ENCODE results near the gene ITGB1BP1. TPM values are rescaled to one million over a fixed set of nuclear protein-coding genes. Genes with fewer than 3 reads are reported as not detected.

The ITGB1BP1 gene
- total and polyA plus RNA-seq, 3 donors from 2014 or later: 31.3 to 45.6 (median 38.1) TPM

- H3K4me1 ChIP-seq: no peaks in the 10 kb centered on the region
- no peaks in the 10 kb centered on the region for H3K27me3 ChIP-seq
- 97 to 98% methylated on average over 6 of the region's 6 CpGs for WGBS, 2 donors
- no peaks in the 10 kb centered on the region for H3K9me3 ChIP-seq
- H3K27ac ChIP-seq: no peak overlapping the region
- no peaks in the 10 kb centered on the region for H3K36me3 ChIP-seq (ENCODE audit: low read depth, missing control alignments)
- no peak for DNase-seq
- intact Hi-C loops (cut with DNase I; ENCODE audit: low total_unique reads): no loop called here
- TF ChIP-seq, protein P1, sequence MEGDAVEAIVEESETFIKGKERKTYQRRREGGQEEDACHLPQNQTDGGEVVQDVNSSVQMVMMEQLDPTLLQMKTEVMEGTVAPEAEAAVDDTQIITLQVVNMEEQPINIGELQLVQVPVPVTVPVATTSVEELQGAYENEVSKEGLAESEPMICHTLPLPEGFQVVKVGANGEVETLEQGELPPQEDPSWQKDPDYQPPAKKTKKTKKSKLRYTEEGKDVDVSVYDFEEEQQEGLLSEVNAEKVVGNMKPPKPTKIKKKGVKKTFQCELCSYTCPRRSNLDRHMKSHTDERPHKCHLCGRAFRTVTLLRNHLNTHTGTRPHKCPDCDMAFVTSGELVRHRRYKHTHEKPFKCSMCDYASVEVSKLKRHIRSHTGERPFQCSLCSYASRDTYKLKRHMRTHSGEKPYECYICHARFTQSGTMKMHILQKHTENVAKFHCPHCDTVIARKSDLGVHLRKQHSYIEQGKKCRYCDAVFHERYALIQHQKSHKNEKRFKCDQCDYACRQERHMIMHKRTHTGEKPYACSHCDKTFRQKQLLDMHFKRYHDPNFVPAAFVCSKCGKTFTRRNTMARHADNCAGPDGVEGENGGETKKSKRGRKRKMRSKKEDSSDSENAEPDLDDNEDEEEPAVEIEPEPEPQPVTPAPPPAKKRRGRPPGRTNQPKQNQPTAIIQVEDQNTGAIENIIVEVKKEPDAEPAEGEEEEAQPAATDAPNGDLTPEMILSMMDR (IDR thresholded peaks at IDR 0.05): no peak
- TF ChIP-seq POLR2A (IDR thresholded peaks at IDR 0.05): no peak
- no peak overlapping the region for H3K4me3 ChIP-seq
These were observed 40.6 kb downstream of the ITGB1BP1 start for GRCh38 chr2:9382604-9383235.

- Histone ChIP-seq H3K4me1 (no peaks in the 10 kb centered on the region), H3K9me3 (no peaks in the 10 kb centered on the region), H3K36me3 (ENCODE audit: low read depth, missing control alignments) (no peaks in the 10 kb centered on the region), H3K27ac (no peak overlapping the region), H3K27me3 (no peaks in the 10 kb centered on the region), H3K4me3 (no peak overlapping the region)
- WGBS, 2 donors: 84 to 89% methylated on average over 18 of the region's 18 CpGs
- TF ChIP-seq, protein P1 (IDR thresholded peaks at IDR 0.05): no peak
- TF ChIP-seq POLR2A (IDR thresholded peaks at IDR 0.05): no peak
- intact Hi-C loops (cut with DNase I; ENCODE audit: low total_unique reads): no loop called here
- DNase-seq: no peak
These were observed 42.4 kb downstream of the ITGB1BP1 start for GRCh38 chr2:9380702-9381628.

GRCh38 chr2:9379391-9379755 lies 44.0 kb downstream of the ITGB1BP1 start:
- 91 to 93% methylated on average over 5 of the region's 5 CpGs for WGBS, 2 donors
- no peaks in the 10 kb centered on the region for H3K4me1 ChIP-seq
- DNase-seq: no peak
- intact Hi-C loops (cut with DNase I; ENCODE audit: low total_unique reads): no loop called here
- H3K4me3 ChIP-seq: no peak overlapping the region
- no peaks in the 10 kb centered on the region for H3K36me3 ChIP-seq (ENCODE audit: low read depth, missing control alignments)
- TF ChIP-seq, protein P1 (IDR thresholded peaks at IDR 0.05): no peak
- TF ChIP-seq POLR2A (IDR thresholded peaks at IDR 0.05): no peak
- H3K27ac ChIP-seq: no peak overlapping the region
- no peaks in the 10 kb centered on the region for H3K9me3 ChIP-seq
- H3K27me3 ChIP-seq: no peaks in the 10 kb centered on the region

DNA sequence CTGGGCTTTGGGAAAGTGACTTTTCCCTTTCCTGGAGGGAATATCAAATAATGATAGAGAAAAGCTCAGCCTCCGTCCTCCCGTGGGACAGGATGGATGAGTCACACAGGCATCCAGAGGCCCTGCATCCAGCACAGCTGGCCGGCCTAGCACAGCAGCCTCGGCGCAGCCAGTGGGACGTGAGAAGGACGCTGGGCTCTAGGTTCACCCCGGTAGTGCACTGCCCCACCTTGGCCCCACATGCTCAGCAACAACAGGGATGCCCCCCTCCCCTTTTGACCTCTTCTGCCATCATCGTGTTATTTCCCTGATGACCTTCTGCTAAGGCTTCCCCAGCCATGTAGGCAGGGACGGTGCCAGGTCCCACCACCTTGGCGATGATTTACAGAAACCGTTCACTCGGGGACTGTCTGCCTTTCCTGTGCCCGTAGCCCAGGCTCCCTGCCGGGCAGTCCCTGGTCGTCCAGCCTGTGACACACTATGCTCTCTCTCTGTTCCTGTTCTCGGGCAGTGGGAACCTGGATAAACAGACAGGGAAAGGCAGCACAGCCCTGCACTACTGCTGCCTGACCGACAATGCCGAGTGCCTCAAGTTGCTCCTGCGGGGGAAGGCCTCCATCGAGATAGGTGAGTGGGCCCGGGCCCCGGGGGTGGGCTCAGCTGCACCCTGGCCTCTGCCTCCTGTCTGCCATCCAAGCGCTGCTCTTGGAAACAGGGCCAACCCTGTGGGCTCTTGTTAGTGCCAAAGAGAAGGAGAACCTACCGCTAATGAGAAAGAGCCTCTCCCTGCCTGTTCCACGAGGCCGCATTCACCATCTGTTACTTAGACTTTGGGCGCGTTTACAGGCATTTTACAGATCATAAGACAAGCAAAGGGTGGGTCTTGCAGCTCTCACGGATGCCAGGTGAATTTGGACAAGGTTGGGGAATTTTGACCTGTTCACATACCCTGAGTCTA lies 44.6 kb downstream of the ITGB1BP1 start:
- intact Hi-C loops (cut with DNase I; ENCODE audit: low total_unique reads): no loop called here
- Histone ChIP-seq H3K36me3 (ENCODE audit: low read depth, missing control alignments) (no peaks in the 10 kb centered on the region), H3K27ac (no peak overlapping the region)

More for the DNA sequence above, 44.6 kb downstream of the ITGB1BP1 start:
- TF ChIP-seq, protein P1 (IDR thresholded peaks at IDR 0.05): no peak
- TF ChIP-seq POLR2A (IDR thresholded peaks at IDR 0.05): no peak
- Histone ChIP-seq H3K4me3 (no peak overlapping the region), H3K4me1 (no peaks in the 10 kb centered on the region), H3K9me3 (no peaks in the 10 kb centered on the region), H3K27me3 (no peaks in the 10 kb centered on the region)
- whole genome bisulfite sequencing, 2 donors: 78 to 79% methylated on average over 30 of the region's 30 CpGs
- peak; percentile 31 for DNase-seq
